Iris pigment epithelial cell (primary cell): ENCODE data around the gene ZDHHC11.
"Not testable (repeated sequence)": the region's sequence is repeated elsewhere in the genome, so short reads cannot be mapped to it uniquely, and the experiment has no call there.

Source experiments
- DNase-seq: peaks from one replicate; pipeline ENCODE4 v3.0.0-alpha.2; 2011; ENCODE audit warnings: low read depth

ZDHHC11 gene

GRCh38 chr5:761854-762710 lies 88.7 kb downstream of the ZDHHC11 start:
- DNase-seq = no peak

- no peak for DNase-seq
Observed at GRCh38 chr5:761059-761771, 89.6 kb downstream of the ZDHHC11 start.

- no peak for DNase-seq
Observed at GRCh38 chr5:760363-761058, 90.3 kb downstream of the ZDHHC11 start.

- no peak for DNase-seq
Observed at GRCh38 chr5:759781-760362, 90.9 kb downstream of the ZDHHC11 start.

- DNase-seq = no peak
Observed at GRCh38 chr5:759111-759751, 91.6 kb downstream of the ZDHHC11 start.

GRCh38 chr5:758698-759053 lies 92.1 kb downstream of the ZDHHC11 start:
- DNase-seq = no peak

GRCh38 chr5:757931-758697 lies 92.7 kb downstream of the ZDHHC11 start:
- DNase-seq = no peak

GRCh38 chr5:757346-757930 lies 93.3 kb downstream of the ZDHHC11 start:
- no peak for DNase-seq

GRCh38 chr5:756865-757345 lies 93.9 kb downstream of the ZDHHC11 start:
- no peak for DNase-seq

GRCh38 chr5:756171-756570 lies 94.6 kb downstream of the ZDHHC11 start:
- no peak for DNase-seq

GRCh38 chr5:754143-754632 lies 96.6 kb downstream of the ZDHHC11 start:
- DNase-seq = not testable (repeated sequence)

GRCh38 chr5:753567-754142 lies 97.1 kb downstream of the ZDHHC11 start:
- not testable (repeated sequence) for DNase-seq

- DNase-seq = not testable (repeated sequence)
Observed at GRCh38 chr5:752532-753115, 98.2 kb downstream of the ZDHHC11 start.

- not testable (repeated sequence) for DNase-seq
Observed at GRCh38 chr5:751992-752391, 98.8 kb downstream of the ZDHHC11 start.

GRCh38 chr5:751496-751895 lies 99.3 kb downstream of the ZDHHC11 start:
- DNase-seq = no peak

GRCh38 chr5:750226-750625 lies 100.6 kb downstream of the ZDHHC11 start:
- DNase-seq = not testable (repeated sequence)

- DNase-seq = no peak
Observed at GRCh38 chr5:749101-749670, 101.6 kb downstream of the ZDHHC11 start.

GRCh38 chr5:748011-748980 lies 102.5 kb downstream of the ZDHHC11 start:
- not testable (repeated sequence) for DNase-seq
